ENCODE results near the gene MIPOL1.
A peak's percentile ranks its signal among the peaks of the same experiment; 100 is the strongest.

MIPOL1 gene

DNA sequence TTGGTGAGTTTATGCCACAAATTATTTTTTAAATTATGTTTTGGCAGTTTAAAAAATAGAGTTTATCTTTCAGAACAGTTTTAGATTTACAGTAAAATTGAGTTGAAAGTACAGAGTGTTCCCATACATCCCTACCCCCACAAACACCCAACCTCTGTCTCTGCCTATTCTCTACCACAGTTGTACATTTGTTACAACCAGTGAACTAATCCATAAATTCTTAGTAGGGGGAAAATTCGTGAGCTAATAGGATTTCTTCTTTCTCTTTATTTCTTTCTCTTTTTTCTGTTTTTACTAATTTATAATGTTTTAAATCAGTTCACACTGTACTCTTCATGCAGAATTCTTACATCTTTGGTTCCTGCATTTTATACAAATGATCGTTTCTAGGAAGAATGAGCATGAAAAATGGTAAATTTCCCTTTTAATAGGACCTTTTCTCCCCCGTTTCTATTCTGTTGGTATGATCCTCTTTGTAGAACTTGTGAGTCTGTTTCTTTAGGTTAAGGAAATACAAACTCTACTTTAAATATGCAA, 56.7 kb downstream of the MIPOL1 start:
- H3K18ac ChIP-seq (ENCODE audit: low read length): no peak overlapping the region
- no peak overlapping the region for H3K4me2 ChIP-seq (ENCODE audit: insufficient read depth, low read length, poor library complexity, severe bottlenecking)
- H2BK12ac ChIP-seq (ENCODE audit: low read length): no peak overlapping the region
- no peak overlapping the region for H3K27ac ChIP-seq (replicated peaks; ENCODE audit: low read length)
- H3K14ac ChIP-seq (ENCODE audit: low read length): no peak overlapping the region
- no peak overlapping the region for H3K9ac ChIP-seq (ENCODE audit: low read depth, low read length, poor library complexity)
- H3K9me3 ChIP-seq (replicated peaks in 1 of 2; ENCODE audit: control insufficient read depth in 2 of 2, insufficient read depth in 1 of 2, low read depth in 1 of 2, low read length in 2 of 2): no peaks in the 10 kb centered on the region
- no peaks in the 10 kb centered on the region for H3K27me3 ChIP-seq (ENCODE audit: control insufficient read depth in 3 of 3, insufficient read depth in 3 of 3, low read depth in 1 of 3, low read length in 3 of 3)
- WGBS, 2 donors (ENCODE audit: extremely low coverage in 2 of 2, insufficient read length in 2 of 2, insufficient replicate concordance in 1 of 2): no CpG with 5 or more reads among the region's 3 CpGs
- H2BK5ac ChIP-seq (ENCODE audit: low read length): no peak overlapping the region
- H3K79me1 ChIP-seq (ENCODE audit: low read depth, low read length): no peaks in the 10 kb centered on the region
- H2AFZ ChIP-seq (ENCODE audit: low read length): no peak overlapping the region
- no peak overlapping the region for H2AK5ac ChIP-seq (ENCODE audit: low read depth, low read length)
- H3K4me3 ChIP-seq (ENCODE audit: low read length in 2 of 2): no peak overlapping the region
- H3K36me3 ChIP-seq (replicated peaks in 1 of 2; ENCODE audit: control insufficient read depth in 2 of 2, insufficient read depth in 2 of 2, low read length in 2 of 2): no peaks in the 10 kb centered on the region
- no peak overlapping the region for H3K23ac ChIP-seq (ENCODE audit: low read depth, low read length, poor library complexity)
- no peak overlapping the region for H2BK15ac ChIP-seq (ENCODE audit: low read length)
- H2BK120ac ChIP-seq (ENCODE audit: low read depth, low read length): no peak overlapping the region
- H4K8ac ChIP-seq (ENCODE audit: low read depth, low read length): no peak overlapping the region
- H3K4ac ChIP-seq (ENCODE audit: low read length): no peak overlapping the region
- H4K91ac ChIP-seq (ENCODE audit: low read depth, low read length, poor library complexity): no peak overlapping the region
- no peak for DNase-seq (ENCODE audit: low spot score)
- H3K4me1 ChIP-seq (ENCODE audit: control insufficient read depth in 2 of 2, insufficient read depth in 1 of 2, low read depth in 1 of 2, low read length in 2 of 2): peaks cover 0 to 8% of the 10 kb centered on the region in 2 donors

DNA sequence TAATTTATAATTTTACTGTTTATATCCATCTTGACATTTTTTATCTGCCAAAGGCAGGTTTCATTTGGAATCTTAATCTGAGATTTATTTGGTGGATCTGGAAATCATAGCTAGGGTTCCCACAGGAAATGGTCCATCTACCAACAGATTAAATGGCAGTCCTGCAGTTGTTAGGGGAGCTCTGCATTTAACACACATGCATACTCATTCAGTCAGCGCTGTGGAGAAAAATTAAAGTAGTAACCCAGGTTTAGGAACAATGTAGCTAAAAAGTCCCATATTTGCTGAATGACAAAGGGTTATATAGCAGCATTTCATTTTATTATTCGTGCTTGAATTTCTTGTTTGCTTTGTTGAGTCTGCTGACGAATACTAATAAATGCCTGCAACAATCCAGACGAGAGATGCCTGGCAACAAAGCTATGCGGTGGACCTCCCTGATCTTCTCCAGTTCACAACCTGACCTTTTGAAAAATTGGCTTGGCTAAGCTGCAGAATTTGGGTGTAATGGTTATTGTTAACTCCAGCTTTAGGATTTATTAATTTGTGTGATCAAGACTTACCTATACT, 59.8 kb downstream of the MIPOL1 start:
- WGBS, 2 donors (ENCODE audit: extremely low coverage in 2 of 2, insufficient read length in 2 of 2, insufficient replicate concordance in 1 of 2): no CpG with 5 or more reads among the region's 5 CpGs
- H4K91ac ChIP-seq (ENCODE audit: low read depth, low read length, poor library complexity): no peak overlapping the region

DNA sequence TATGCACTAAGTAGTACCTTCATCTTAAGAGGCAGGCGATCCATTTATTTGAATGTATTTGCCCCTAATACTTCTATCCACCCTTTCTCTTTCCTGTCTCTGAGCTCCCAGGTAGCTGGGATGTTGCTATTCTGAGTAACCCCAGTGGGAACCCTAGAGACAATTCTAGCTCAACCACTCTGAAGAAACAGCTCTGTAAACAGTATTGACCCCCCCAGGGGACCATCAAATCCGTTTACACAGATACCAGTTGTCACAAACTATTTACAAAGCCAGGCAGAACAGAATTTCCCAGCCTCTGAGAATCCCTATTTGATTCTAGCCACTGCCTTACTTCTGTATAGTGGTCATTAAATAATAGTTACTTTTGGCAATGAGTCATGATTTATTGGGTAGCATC, 64.9 kb downstream of the MIPOL1 start:
- WGBS, 2 donors (ENCODE audit: extremely low coverage in 2 of 2, insufficient read length in 2 of 2, insufficient replicate concordance in 1 of 2): no CpG with 5 or more reads among the region's 2 CpGs
- H4K91ac ChIP-seq (ENCODE audit: low read depth, low read length, poor library complexity): no peak overlapping the region

More for the DNA sequence above, 59.8 kb downstream of the MIPOL1 start:
- H3K4me1 ChIP-seq (ENCODE audit: control insufficient read depth in 2 of 2, insufficient read depth in 1 of 2, low read depth in 1 of 2, low read length in 2 of 2): peaks cover 0 to 8% of the 10 kb centered on the region in 2 donors
- peak overlapping the region; percentile 0 for H2AFZ ChIP-seq (ENCODE audit: low read length)
- no peak overlapping the region for H3K9ac ChIP-seq (ENCODE audit: low read depth, low read length, poor library complexity)
- H3K4ac ChIP-seq (ENCODE audit: low read length): no peak overlapping the region
- no peak overlapping the region for H2BK15ac ChIP-seq (ENCODE audit: low read length)
- no peak overlapping the region for H3K4me2 ChIP-seq (ENCODE audit: insufficient read depth, low read length, poor library complexity, severe bottlenecking)
- no peak overlapping the region for H2BK12ac ChIP-seq (ENCODE audit: low read length)
- no peaks in the 10 kb centered on the region for H3K36me3 ChIP-seq (replicated peaks in 1 of 2; ENCODE audit: control insufficient read depth in 2 of 2, insufficient read depth in 2 of 2, low read length in 2 of 2)
- H2AK5ac ChIP-seq (ENCODE audit: low read depth, low read length): no peak overlapping the region
- H2BK5ac ChIP-seq (ENCODE audit: low read length): no peak overlapping the region
- no peaks in the 10 kb centered on the region for H3K27me3 ChIP-seq (ENCODE audit: control insufficient read depth in 3 of 3, insufficient read depth in 3 of 3, low read depth in 1 of 3, low read length in 3 of 3)
- no peaks in the 10 kb centered on the region for H3K9me3 ChIP-seq (replicated peaks in 1 of 2; ENCODE audit: control insufficient read depth in 2 of 2, insufficient read depth in 1 of 2, low read depth in 1 of 2, low read length in 2 of 2)
- H3K14ac ChIP-seq (ENCODE audit: low read length): no peak overlapping the region
- H3K18ac ChIP-seq (ENCODE audit: low read length): no peak overlapping the region
- H3K4me3 ChIP-seq (ENCODE audit: low read length in 2 of 2): no peak overlapping the region
- no peak for DNase-seq (ENCODE audit: low spot score)
- H4K8ac ChIP-seq (ENCODE audit: low read depth, low read length): no peak overlapping the region
- no peak overlapping the region for H3K27ac ChIP-seq (replicated peaks; ENCODE audit: low read length)
- H3K79me1 ChIP-seq (ENCODE audit: low read depth, low read length): no peaks in the 10 kb centered on the region
- H3K23ac ChIP-seq (ENCODE audit: low read depth, low read length, poor library complexity): no peak overlapping the region
- no peak overlapping the region for H2BK120ac ChIP-seq (ENCODE audit: low read depth, low read length)

DNA sequence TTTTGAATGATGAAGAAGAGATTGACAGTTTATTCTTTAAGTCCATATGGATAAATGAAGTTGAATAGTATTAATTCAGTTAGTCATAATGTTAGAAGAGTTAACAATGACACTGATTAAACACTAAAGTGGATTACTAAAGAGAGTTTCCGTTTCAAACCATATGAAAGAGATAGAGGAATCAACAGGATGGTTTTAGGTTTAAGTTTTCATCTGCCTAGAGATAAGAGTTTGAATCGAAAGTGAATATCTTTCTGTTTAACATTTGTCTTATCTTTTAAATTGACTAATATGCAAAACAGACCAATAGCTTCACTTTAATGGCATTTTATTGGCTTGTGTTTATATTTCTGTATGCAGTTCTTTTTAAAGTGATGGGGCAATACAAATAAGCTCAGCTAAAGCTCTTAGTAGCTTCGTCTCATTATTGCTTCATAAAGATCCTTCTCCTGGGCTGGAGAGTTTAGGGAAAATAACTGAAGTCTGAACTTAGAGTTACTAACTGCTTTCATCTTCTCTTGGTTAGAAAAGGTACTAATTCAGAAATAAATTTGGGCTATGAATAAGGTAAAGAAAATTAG, 66.0 kb downstream of the MIPOL1 start:
- Histone ChIP-seq H3K79me1 (ENCODE audit: low read depth, low read length) (no peaks in the 10 kb centered on the region), H3K4me1 (ENCODE audit: control insufficient read depth in 2 of 2, insufficient read depth in 1 of 2, low read depth in 1 of 2, low read length in 2 of 2) (no peaks in the 10 kb centered on the region), H3K27me3 (ENCODE audit: control insufficient read depth in 3 of 3, insufficient read depth in 3 of 3, low read depth in 1 of 3, low read length in 3 of 3) (no peaks in the 10 kb centered on the region), H3K9me3 (replicated peaks in 1 of 2; ENCODE audit: control insufficient read depth in 2 of 2, insufficient read depth in 1 of 2, low read depth in 1 of 2, low read length in 2 of 2) (no peaks in the 10 kb centered on the region), H3K27ac (replicated peaks; ENCODE audit: low read length) (no peak overlapping the region), H3K9ac (ENCODE audit: low read depth, low read length, poor library complexity) (no peak overlapping the region), H3K18ac (ENCODE audit: low read length) (no peak overlapping the region), H3K36me3 (replicated peaks in 1 of 2; ENCODE audit: control insufficient read depth in 2 of 2, insufficient read depth in 2 of 2, low read length in 2 of 2) (no peaks in the 10 kb centered on the region), H2BK120ac (ENCODE audit: low read depth, low read length) (no peak overlapping the region), H3K14ac (ENCODE audit: low read length) (no peak overlapping the region), H3K4ac (ENCODE audit: low read length) (no peak overlapping the region), H3K23ac (ENCODE audit: low read depth, low read length, poor library complexity) (no peak overlapping the region), H2BK15ac (ENCODE audit: low read length) (no peak overlapping the region), H2AFZ (ENCODE audit: low read length) (no peak overlapping the region), H4K8ac (ENCODE audit: low read depth, low read length) (no peak overlapping the region), H4K91ac (ENCODE audit: low read depth, low read length, poor library complexity) (no peak overlapping the region), H3K4me3 (ENCODE audit: low read length in 2 of 2) (no peak overlapping the region), H3K4me2 (ENCODE audit: insufficient read depth, low read length, poor library complexity, severe bottlenecking) (no peak overlapping the region), H2BK12ac (ENCODE audit: low read length) (no peak overlapping the region), H2BK5ac (ENCODE audit: low read length) (no peak overlapping the region), H2AK5ac (ENCODE audit: low read depth, low read length) (no peak overlapping the region)
- DNase-seq (ENCODE audit: low spot score): no peak
- no CpG with 5 or more reads among the region's 3 CpGs for WGBS, 2 donors (ENCODE audit: extremely low coverage in 2 of 2, insufficient read length in 2 of 2, insufficient replicate concordance in 1 of 2)

More for the DNA sequence above, 64.9 kb downstream of the MIPOL1 start:
- Histone ChIP-seq H3K79me1 (ENCODE audit: low read depth, low read length) (no peaks in the 10 kb centered on the region), H3K4ac (ENCODE audit: low read length) (no peak overlapping the region), H2BK12ac (ENCODE audit: low read length) (no peak overlapping the region), H2BK5ac (ENCODE audit: low read length) (no peak overlapping the region), H3K9ac (ENCODE audit: low read depth, low read length, poor library complexity) (no peak overlapping the region), H2AK5ac (ENCODE audit: low read depth, low read length) (no peak overlapping the region), H3K4me2 (ENCODE audit: insufficient read depth, low read length, poor library complexity, severe bottlenecking) (no peak overlapping the region), H3K23ac (ENCODE audit: low read depth, low read length, poor library complexity) (no peak overlapping the region), H3K18ac (ENCODE audit: low read length) (no peak overlapping the region), H2AFZ (ENCODE audit: low read length) (no peak overlapping the region), H2BK15ac (ENCODE audit: low read length) (no peak overlapping the region), H3K9me3 (replicated peaks in 1 of 2; ENCODE audit: control insufficient read depth in 2 of 2, insufficient read depth in 1 of 2, low read depth in 1 of 2, low read length in 2 of 2) (no peaks in the 10 kb centered on the region), H3K27ac (replicated peaks; ENCODE audit: low read length) (no peak overlapping the region), H3K27me3 (ENCODE audit: control insufficient read depth in 3 of 3, insufficient read depth in 3 of 3, low read depth in 1 of 3, low read length in 3 of 3) (no peaks in the 10 kb centered on the region), H3K4me1 (ENCODE audit: control insufficient read depth in 2 of 2, insufficient read depth in 1 of 2, low read depth in 1 of 2, low read length in 2 of 2) (peaks cover 0 to 3% of the 10 kb centered on the region in 2 donors), H3K14ac (ENCODE audit: low read length) (no peak overlapping the region), H3K36me3 (replicated peaks in 1 of 2; ENCODE audit: control insufficient read depth in 2 of 2, insufficient read depth in 2 of 2, low read length in 2 of 2) (no peaks in the 10 kb centered on the region), H4K8ac (ENCODE audit: low read depth, low read length) (no peak overlapping the region), H3K4me3 (ENCODE audit: low read length in 2 of 2) (no peak overlapping the region), H2BK120ac (ENCODE audit: low read depth, low read length) (no peak overlapping the region)
- DNase-seq (ENCODE audit: low spot score): no peak
